HG03457 (cell line): ENCODE data around the gene SMYD3.
"Not testable (repeated sequence)": the region's sequence is repeated elsewhere in the genome, so short reads cannot be mapped to it uniquely, and the experiment has no call there.

ENCODE experiments used
- ATAC-seq: cut with Tn5 transposase; IDR thresholded peaks from one replicate; pipeline ENCODE4 v1.9.1; 2021; ENCODE audit warnings: moderate number of reproducible peaks; ENCODE audit not compliant: unreplicated experiment

Gene SMYD3

DNA sequence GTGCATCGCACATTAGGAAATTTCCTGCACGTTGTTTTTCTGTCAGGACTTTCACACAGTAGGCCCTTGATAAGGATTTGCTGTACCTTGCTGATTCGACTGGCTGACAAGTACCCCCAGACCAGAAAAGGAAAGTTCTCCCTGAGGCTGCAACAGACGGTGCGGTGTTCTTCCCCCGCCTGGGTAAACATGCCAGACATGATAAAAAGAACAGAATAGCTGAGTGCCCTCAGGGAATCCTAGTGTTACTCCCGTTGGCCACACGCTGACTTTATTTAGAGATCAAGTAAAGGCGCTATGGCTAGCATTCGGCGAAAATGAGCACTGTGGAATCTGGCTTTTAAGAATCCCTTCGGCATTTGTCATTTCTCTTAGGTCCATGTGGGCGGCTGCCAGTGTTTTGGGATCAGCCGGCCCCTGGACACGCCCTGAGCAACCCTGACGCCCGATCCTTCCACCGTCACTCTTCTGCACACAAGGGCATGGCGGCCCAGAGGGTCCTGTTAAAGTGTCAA is 744.6 kb downstream of the SMYD3 start:
- no peak for ATAC-seq

DNA sequence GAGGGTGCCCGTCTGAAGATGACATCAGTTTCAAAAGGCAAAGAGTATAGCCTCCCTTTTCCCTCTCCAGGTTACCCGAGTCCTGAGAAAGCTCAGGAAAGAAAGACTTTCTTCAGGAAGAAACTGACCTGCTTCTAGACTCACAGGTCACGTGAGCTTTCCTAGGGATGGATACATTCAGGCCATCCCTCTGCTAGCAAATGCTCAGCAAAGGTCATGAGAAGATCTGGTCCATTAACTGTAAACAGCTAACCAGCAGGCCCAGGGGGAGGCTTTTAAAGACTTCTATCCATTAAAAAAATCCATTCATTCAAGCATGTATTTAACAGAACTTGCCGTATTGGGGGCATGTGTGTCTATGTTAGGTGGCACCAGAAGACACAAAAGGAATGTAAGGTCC is 746.8 kb downstream of the SMYD3 start:
- no peak for ATAC-seq

DNA sequence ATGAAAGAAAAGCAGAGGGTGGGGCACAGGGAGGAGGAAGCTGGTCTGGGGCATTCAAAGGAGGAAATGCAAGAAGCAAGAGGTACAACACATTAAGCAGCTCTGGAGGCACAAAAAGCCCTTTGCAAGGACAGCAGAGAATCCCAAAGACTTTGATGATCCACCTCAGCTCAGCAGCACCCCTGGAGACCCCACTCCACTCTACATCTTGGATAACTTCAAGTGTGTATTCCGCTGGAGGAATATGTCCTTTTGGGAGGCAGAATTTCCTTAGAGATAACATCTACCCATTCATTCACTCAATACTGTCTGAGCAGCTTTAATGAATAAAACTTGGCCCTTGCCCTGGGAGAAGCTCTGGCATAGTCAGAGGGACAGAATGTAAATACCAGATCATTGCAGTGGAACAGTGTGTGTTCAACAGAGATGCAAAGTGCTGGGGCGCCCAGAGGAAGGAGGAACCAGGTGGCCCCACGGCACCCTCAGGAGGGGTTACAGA is 752.6 kb downstream of the SMYD3 start:
- ATAC-seq = no peak

DNA sequence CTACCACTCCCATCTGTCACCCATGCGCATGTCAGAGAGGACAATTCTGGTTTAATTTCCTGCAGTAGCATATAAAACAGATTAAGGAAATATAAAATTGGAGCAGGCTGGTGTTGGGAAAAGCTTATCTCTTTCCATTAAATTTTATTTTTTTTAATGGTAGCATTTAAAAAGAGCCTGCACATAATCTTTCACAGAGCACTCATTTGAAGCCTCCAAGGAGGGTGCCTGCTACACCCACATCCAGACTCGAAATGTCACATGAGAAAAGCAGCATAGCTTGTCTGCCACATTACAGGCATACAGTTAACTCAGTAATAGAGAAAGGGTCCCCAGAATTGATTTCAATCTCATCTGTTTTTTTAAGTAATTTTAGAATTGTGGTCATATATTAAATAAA is 753.3 kb downstream of the SMYD3 start:
- ATAC-seq = no peak

DNA sequence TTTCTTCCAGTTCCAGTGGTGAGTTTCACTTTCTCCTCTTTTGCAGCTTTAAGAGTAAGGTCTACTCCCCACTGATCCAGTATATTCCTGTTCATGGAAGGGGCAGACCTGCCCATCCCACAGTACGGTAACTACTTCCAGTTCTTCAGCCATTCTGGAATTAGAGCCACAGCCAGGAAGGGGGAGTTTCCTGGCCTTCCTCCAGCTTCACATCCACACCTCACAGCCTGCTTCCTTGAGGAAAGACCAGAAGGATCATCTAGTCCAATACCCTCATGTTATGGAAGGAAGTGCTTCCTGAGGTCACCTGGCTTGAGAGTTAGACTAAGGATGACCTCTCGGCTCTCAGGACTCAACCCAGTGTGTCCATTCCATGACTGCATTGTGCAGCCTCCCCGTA is 754.5 kb downstream of the SMYD3 start:
- ATAC-seq = no peak

DNA sequence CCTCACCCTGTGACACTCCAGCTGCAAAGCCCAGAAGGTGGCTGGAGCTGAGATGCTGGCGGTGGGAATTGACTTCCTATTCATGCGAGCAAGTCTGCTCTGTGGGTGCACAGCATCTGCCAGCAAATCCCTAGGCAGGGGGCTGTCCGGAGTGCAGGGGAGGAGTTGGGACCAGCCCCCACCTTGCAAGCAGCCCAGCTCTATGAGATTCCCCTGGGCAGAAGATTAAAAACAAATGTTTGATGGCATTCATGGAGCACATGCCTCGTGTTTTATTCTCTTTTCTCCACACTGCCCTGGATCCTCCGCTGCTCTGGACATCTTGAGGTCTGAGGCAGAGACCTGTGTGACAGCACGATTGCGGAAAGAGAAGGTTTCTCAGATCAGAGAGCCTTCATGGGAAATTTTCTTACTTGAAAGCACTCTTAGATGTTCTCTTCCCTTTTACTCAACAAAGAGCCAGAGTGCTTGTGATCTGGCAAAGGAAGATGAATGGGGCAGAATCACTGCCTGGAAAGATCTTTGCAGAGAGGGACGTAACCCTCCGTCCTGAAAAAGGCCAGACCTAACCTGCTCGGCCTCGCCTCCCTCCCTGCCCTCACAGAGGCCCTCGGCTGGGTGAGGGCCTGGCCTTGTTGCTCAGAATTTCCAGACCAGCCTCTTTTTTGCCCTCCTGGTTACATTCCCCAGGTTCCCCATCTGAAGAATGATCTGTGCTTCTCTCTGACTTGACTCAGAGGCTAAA is 755.2 kb downstream of the SMYD3 start:
- no peak for ATAC-seq

DNA sequence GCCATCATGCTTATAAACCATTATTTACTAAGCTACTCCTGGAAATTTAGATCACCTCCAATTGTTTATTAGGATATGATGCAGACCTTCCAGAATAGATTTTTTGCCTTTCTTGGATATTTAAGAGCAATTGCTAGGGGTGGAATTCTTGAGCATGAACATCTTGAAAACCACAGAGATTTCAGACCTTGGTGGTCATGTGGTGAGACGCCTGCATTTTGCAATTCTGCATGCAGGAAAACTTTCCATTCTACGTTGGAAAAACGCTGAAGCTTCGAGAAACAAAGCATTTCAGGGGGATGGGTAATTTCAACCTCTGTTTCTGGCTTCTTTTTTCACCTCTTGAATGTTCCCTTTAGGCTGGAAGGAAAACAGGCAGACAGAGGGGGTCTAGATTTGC is 756.0 kb downstream of the SMYD3 start:
- ATAC-seq = no peak

DNA sequence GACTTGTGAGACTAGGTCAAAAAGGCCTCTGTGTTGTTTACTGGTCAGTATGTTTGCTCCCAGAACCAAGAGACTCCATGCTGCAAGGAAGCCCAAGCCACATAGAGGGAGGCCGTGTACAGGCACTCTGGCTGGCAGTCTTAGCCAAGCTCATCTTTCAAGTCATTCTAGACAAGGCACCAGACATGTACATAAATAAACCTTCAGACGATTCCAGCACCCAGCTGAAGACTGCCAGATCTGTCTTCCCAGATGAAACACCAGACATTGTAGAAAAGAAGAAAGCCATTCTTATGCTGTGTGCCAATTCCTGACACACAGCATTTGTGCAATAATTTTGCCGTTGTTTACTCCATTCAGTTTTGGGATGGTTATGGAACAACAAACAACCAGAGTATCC is 756.8 kb downstream of the SMYD3 start:
- ATAC-seq = no peak

DNA sequence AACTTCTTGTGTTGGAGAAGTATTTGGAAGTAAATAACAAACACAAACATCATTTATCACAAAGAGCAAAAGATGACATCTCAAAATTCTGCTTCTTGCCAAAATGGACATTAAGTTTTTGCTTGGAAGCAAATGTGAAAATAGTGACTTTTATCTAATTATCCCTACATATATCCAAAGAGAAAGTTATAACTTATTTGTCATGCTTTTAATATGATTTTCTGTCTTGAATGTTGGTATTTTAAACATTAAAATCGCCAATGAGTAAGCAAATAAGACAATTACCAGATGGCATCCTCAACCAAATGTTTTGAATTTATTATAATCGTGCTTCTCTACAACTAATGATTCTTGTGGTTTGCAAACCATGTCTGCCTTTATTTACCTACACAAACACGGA is 758.0 kb downstream of the SMYD3 start:
- ATAC-seq = no peak

DNA sequence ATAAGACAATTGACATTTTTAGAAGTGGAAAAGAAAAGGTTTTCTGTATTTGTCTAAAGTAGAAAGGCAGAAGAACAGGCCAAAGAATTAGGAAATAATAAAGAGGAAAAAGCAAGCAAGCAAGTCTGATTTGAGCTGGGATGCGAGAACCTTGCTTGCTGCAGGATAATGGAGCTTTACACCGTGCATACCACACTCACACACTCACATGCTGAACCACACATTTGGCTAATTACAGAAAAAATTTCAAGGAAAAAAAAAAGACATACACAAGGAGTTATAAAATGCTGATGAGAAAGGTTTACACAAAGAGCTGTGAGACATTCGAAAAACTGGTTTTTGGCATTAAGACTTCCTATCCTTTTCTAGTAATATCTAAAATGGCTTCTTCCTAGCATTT is 758.4 kb downstream of the SMYD3 start:
- no peak for ATAC-seq

DNA sequence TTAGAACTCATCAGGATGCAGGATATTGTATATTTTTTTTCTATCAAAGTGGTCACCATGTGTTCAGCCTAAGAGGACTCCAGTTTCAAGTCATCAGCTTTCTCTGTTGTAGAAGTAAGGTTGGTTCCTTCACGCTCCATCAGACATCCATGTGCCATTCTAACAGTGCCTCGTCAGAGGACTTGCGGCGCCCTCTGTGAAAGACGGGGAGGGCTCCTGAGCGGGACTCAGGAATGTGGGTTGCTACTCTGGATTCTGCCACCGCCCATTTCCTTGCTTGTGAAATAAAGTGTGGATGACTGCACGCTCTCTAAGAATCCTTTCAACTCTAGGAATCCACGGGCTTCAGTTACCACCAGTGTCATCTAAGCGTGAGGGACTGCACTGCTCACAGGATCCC is 758.8 kb downstream of the SMYD3 start:
- ATAC-seq = no peak

DNA sequence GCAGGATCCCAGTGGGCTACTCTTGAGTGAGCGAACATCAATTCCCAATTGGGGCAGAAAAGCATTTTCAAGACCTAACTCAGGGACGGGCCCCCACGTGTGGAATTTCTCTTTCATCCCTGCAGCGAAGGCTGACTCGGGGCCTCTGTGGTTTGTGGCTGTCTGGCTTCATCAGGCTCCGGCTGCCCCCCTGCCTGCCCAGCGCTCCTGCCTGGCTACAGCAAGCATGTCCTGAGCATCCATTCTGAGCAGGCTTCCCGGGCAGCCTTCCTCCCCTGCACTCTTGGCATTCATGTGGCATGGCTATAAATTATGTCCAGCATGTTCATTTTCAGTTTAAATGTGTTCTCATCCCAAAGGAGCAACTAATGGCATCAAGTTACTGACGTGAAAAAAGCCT is 764.2 kb downstream of the SMYD3 start:
- no peak for ATAC-seq

DNA sequence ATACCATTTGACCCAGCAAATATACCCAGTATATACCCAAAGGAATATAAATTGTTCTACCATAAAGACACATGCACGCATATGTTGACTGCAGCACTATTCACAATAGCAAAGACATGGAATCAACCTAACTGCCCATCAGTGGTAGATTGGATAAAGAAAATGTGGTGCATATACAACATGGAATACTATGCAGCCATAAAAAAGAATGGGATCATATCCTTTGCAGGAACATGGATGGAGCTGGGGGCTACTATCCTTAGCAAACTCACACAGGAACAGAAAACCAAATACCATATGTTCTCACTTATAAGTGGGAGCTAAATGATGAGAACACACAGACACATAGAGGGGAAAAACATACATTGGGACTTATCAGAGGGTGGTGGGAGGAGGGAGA is 766.7 kb downstream of the SMYD3 start:
- not testable (repeated sequence) for ATAC-seq

DNA sequence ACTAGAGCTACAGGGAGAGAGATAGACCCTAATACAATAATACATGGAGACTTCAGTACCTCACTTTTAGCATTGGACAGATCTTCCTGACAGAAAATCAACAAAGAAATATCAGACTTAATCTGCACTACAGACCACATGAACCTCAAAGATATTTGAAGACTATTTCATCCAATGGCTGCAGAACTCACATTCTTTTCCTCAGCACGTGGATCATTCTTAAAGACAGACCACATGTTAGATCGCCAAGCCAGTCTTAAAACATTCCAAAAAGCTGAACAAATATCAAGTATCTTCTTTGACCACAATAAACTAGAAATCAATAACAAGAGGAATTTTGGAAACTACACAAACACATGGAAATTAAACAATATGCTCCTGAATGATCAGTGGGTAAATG is 776.3 kb downstream of the SMYD3 start:
- ATAC-seq = no peak

DNA sequence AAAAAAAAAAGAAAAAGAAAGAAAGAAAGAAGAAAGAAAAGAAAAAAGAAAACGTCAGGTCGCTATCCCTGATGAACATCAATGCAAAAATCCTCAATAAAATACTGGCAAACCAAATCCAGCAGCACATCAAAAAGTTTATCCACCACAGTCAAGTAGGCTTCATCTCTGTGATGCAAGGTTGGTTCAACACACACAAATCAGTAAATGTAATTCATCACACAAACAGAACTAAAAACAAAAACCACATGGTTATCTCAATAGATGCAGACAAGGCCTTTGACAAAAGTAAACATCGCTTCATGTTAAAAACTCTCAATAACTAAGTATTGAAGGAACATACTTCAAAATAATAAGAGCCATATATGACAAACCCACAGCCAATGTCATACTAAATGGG is 779.0 kb downstream of the SMYD3 start:
- ATAC-seq = not testable (repeated sequence)

DNA sequence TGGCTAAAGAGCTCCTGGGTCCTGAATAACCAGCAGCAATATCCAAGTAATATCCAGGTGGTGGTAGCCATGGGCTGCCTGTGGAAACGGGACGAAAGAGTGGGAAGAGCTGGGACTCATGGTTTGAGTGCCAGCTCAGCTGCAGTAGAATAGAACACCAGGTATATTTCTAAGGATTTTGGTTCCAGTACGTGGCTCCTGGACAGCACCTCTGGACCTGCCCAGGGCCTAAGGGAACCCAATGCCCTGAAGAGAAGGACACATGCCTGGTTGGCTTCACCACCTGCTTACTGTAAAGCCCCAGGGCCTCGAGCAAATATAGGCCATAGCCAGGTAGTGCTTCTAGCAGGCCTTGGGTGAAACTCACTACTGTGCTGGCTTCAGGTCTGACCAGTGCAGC is 785.6 kb downstream of the SMYD3 start:
- ATAC-seq = no peak

DNA sequence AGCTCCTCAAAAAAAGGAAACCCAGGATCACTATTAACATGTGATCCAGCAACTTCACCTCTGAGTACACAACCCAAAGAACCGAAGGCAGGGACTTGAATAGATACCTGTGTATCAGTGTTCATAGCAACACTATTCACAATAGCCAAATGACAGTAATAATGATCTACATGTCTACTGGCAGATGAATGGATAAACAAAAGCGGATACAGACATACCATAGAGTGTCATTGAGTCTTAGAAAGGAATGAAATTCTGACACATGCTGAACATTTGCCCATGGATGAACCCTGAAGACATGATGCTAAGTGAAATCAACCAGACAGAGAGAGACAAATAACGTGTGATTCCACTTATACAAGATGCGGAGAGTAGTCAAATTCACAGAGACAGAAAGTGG is 788.1 kb downstream of the SMYD3 start:
- ATAC-seq = no peak

DNA sequence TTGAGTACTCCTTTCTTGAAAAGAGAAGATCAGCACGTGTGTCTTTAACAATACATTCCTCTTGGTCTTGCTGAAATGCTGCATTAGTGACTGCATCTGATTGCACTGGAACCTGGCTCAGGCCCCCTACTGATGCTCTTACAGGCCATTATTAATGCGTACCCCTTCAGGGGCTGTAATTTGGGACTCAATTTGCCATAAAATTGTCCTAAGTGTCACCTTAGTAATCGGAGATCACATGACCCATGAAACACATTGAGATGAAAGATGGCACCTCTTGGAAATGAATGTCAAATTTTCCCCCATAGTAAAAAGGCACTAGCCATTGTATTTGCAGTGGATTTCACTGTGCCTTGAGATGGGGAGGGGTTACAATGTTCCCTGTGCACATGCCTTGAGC is 789.0 kb downstream of the SMYD3 start:
- no peak for ATAC-seq

DNA sequence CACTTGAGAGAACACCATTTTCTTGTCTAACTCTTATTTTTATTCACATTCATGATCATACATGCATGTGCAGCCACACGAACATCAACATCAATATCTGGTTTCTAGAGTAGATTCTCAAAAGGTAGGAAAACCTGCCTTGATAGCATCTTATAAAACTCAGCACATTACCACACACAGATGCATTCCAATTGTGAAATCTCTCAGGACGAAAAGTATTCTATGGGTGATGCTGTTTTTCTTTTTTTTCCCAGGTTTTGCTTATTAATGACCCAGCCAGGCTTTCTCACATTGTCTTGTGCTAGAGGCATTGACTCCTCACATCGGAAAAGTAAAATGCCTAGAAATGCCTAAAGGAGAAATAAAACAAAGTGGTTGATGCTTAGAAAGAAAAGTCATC is 789.5 kb downstream of the SMYD3 start:
- ATAC-seq = no peak

DNA sequence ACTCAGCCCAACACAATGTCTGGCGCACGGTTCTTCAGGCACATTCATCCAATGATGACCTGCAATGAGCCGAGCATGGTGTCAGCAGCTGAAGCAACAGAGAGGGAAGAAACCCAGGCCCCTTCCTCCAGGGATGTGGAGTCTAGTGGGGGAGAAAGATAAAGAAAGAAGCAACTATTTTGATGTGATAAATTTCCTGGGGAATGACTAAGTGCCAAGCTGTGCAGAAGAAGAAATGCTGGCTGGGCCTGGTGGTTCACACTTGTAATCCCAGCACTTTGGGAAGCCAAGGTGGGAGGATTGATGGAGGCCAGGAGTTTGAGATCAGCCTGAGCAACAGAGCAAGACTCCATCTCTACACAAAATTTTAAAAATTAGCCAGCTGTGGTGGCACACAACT is 790.5 kb downstream of the SMYD3 start:
- ATAC-seq = no peak

DNA sequence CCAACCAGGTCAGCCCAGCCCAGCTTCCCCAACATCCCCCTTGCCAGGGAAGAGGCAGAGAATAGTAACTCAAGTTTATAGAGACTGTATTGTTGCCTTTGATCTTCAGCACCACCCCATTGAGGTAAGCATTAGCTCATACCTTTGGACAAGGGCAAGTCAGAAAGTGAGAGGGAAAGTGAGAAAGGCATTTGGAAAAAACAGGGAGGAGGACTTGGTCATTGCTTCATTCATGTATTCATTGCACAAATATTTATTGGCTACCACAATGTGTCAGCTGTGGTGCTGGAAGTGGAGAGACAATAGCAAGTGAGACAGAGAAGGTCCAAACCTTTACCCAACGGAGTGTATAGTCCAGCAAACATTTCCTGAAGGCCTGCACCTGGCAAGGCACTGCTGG is 791.1 kb downstream of the SMYD3 start:
- ATAC-seq = no peak

DNA sequence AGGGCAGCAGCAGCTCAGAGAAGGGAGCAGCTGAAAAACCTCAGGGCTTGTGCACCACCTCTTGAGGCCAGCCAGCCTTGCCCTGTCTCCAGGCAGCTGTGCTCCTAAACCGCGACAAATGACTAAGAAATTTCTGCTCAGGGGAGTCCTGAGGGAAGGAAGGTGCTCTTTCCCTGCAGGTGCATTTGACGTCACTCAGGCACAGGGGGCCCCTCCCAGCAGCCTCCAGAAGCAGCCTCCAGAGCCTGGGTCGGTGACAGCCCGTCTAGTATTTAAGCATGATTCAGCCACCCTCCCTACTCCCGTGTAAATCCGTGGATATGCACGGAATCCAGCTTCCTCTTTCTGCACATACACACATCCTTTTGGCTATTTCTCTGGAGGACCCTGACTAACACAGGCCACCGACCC is 791.8 kb downstream of the SMYD3 start:
- ATAC-seq = no peak

DNA sequence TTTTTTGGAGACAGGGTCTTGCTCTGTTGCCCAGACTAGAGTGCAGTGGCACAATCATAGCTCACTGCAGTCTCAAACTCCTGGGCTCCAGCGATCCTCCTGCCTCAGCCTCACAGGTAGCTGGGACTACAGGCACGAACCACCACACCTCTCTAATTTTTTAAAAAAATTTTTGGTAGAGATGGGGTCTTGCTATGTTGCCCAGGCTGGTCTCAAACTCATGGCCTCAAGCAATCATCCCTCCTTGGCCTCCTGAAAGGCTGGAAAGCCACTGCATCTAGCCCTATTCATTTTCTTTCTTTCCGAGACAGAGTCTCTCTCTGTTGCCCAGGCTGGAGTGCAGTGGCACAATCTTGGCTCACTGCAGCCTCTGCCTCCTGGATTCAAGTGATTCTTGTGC is 793.1 kb downstream of the SMYD3 start:
- not testable (repeated sequence) for ATAC-seq
